GM23338 (cell line): ENCODE measurements around the gene GRIA1. TPM values are rescaled to one million over a fixed set of nuclear protein-coding genes. Genes with fewer than 3 reads are reported as not detected.

ENCODE experiments used
- ATAC-seq: fragments of 200-7000 bp; cut with Tn5 transposase; 3 replicates; pipeline ENCODE4 v1.9.1; 2020
- DNase-seq: peaks from one replicate; pipeline ENCODE4 v3.0.0-alpha.2; 2015; ENCODE audit warnings: low spot score
- H2AFZ ChIP-seq: fragments of 200-600 bp; sonication (generic); 2 replicates; pipeline ENCODE4 v1.8.0; 2016; ENCODE audit warnings: antibody characterized with exemption, mild to moderate bottlenecking, moderate library complexity
- H3F3A ChIP-seq: fragments of 200-600 bp; sonication (generic); replicated peaks from 2 replicates; pipeline ENCODE4 v1.8.0; 2017; ENCODE audit warnings: antibody characterized with exemption, mixed run types, low read depth
- H3K27ac ChIP-seq: fragments of 200-600 bp; sonication (generic); 2 replicates; pipeline ENCODE4 v1.6.1; 2016; ENCODE audit warnings: low read depth
- H3K27me3 ChIP-seq: fragments of 200-600 bp; sonication (generic); 2 replicates; pipeline ENCODE4 v1.8.0; 2016; ENCODE audit warnings: mild to moderate bottlenecking, mixed run types, moderate library complexity; ENCODE audit not compliant: insufficient read depth
- H3K36me3 ChIP-seq: fragments of 200-600 bp; sonication (generic); 2 replicates; pipeline ENCODE4 v1.8.0; 2016; ENCODE audit warnings: mild to moderate bottlenecking; ENCODE audit not compliant: insufficient read depth
- H3K4me1 ChIP-seq: fragments of 200-600 bp; sonication (generic); 2 replicates; pipeline ENCODE4 v1.8.0; 2016; ENCODE audit warnings: mild to moderate bottlenecking, moderate library complexity; ENCODE audit not compliant: insufficient read depth
- H3K4me2 ChIP-seq: fragments of 200-600 bp; sonication (generic); 2 replicates; pipeline ENCODE4 v1.7.1; 2017; ENCODE audit warnings: mixed run types
- H3K4me3 ChIP-seq: fragments of 200-600 bp; sonication (generic); 2 replicates; pipeline ENCODE4 v1.6.1; 2016; ENCODE audit warnings: mixed run types
- H3K79me2 ChIP-seq: fragments of 200-600 bp; sonication (generic); replicated peaks from 2 replicates; pipeline ENCODE4 v1.8.0; 2017; ENCODE audit warnings: mild to moderate bottlenecking; ENCODE audit not compliant: insufficient read depth
- H3K9me2 ChIP-seq: fragments of 200-600 bp; sonication (generic); 2 replicates; pipeline ENCODE4 v1.8.0; 2017; ENCODE audit not compliant: insufficient read depth
- H4K20me1 ChIP-seq: fragments of 200-600 bp; sonication (generic); replicated peaks from 2 replicates; pipeline ENCODE4 v1.8.0; 2017; ENCODE audit warnings: mild to moderate bottlenecking; ENCODE audit not compliant: insufficient read depth
- H3K27ac Mint-ChIP-seq: 2 replicates; pipeline ENCODE4 v1.8.0; 2020; ENCODE audit warnings: inconsistent platforms, mild to moderate bottlenecking, moderate library complexity, mixed read lengths
- H3K27me3 Mint-ChIP-seq: 3 replicates; pipeline ENCODE4 v1.8.0; 2022; ENCODE audit warnings: low read depth, mild to moderate bottlenecking, moderate library complexity, mixed read lengths, inconsistent platforms; ENCODE audit not compliant: insufficient read depth, poor library complexity
- H3K36me3 Mint-ChIP-seq: 3 replicates; pipeline ENCODE4 v1.8.0; 2021; ENCODE audit warnings: low read depth, mild to moderate bottlenecking, inconsistent platforms, moderate library complexity, mixed read lengths
- H3K4me1 Mint-ChIP-seq: 3 replicates; pipeline ENCODE4 v1.8.0; 2020; ENCODE audit warnings: mild to moderate bottlenecking, inconsistent platforms, mixed read lengths
- H3K4me3 Mint-ChIP-seq: 3 replicates; pipeline ENCODE4 v1.8.0; 2021; ENCODE audit warnings: moderate library complexity, mild to moderate bottlenecking, inconsistent platforms, mixed read lengths
- H3K9me3 Mint-ChIP-seq: 3 replicates; pipeline ENCODE4 v1.8.0; 2020; ENCODE audit warnings: moderate library complexity, mild to moderate bottlenecking, inconsistent platforms, mixed read lengths
- CREB1 ChIP-seq: fragments of 250-450 bp; sonication (Bioruptor Pico); IDR thresholded peaks from 2 replicates; pipeline ENCODE4 v1.5.0; 2020; ENCODE audit warnings: low read depth, mild to moderate bottlenecking, moderate library complexity
- EZH2 ChIP-seq: fragments of 200-600 bp; sonication (generic); IDR thresholded peaks from one replicate; pipeline ENCODE4 v1.8.0; 2017; ENCODE audit warnings: antibody characterized with exemption, mild to moderate bottlenecking, low read depth; ENCODE audit not compliant: unreplicated experiment
- EZH2phosphoT487 ChIP-seq: fragments of 200-600 bp; sonication (generic); IDR thresholded peaks from one replicate; pipeline ENCODE4 v1.8.1; 2018; ENCODE audit warnings: antibody characterized with exemption; ENCODE audit not compliant: unreplicated experiment
- JUNB ChIP-seq: IDR thresholded peaks from one replicate; pipeline ENCODE4 v1.6.1; 2016; ENCODE audit warnings: antibody characterized with exemption; ENCODE audit not compliant: unreplicated experiment
- NANOG ChIP-seq: IDR thresholded peaks from 2 replicates; pipeline ENCODE4 v1.6.1; 2016; ENCODE audit warnings: antibody characterized with exemption, borderline replicate concordance
- POLR2AphosphoS5 ChIP-seq: IDR thresholded peaks from 2 replicates; pipeline ENCODE4 v1.6.1; 2016; ENCODE audit warnings: antibody characterized with exemption, low read depth
- STAT1 ChIP-seq: IDR thresholded peaks from one replicate; pipeline ENCODE4 v1.6.1; 2016; ENCODE audit warnings: antibody characterized with exemption; ENCODE audit not compliant: unreplicated experiment
- ZNF114 ChIP-seq: fragments of 250-450 bp; sonication (Bioruptor Pico); IDR thresholded peaks from 2 replicates; pipeline ENCODE4 v1.5.0; 2020; ENCODE audit warnings: mild to moderate bottlenecking, moderate library complexity
- ZNF331 ChIP-seq: fragments of 250-450 bp; sonication (Bioruptor Pico); IDR thresholded peaks from 2 replicates; pipeline ENCODE4 v1.5.0; 2020; ENCODE audit warnings: low read depth, mild to moderate bottlenecking, moderate library complexity
- polyA plus RNA-seq: library from polyadenylated mRNA; unstranded; fragments of >200 nt; fragmentation: Nextera tagmentation; extraction: Ambion mirVana; gene quantifications from 2 replicates; pipeline ENCODE4 v1.2.1, GENCODE V29; 2016
- total RNA-seq: library from RNA; depleted of rRNA; stranded (reverse); fragments of >200 nt; shearing (Covaris generic); gene quantifications from 2 replicates; pipeline ENCODE4 v1.2.3, GENCODE V29; 2014
- TF ChIP-seq, protein P1 (sequence below), 2 experiments: fragments of 200-600 bp in 1 of 2; sonication (generic) in 1 of 2; conservative IDR thresholded peaks; 2 replicates each; pipeline versions ENCODE4 v1.5.1 to v1.6.1; 2016 to 2017; ENCODE audit warnings: antibody characterized with exemption in 2 of 2, low read depth in 2 of 2, mild to moderate bottlenecking in 2 of 2, moderate library complexity in 1 of 2
- TF ChIP-seq, protein P2 (sequence below): IDR thresholded peaks from one replicate; pipeline ENCODE4 v1.6.1; 2018; ENCODE audit warnings: antibody characterized with exemption; ENCODE audit not compliant: unreplicated experiment
- TF ChIP-seq, protein P3 (sequence below): IDR thresholded peaks from 2 replicates; pipeline ENCODE4 v1.6.1; 2016; ENCODE audit warnings: antibody characterized with exemption

GRIA1 gene
- total and polyA plus RNA-seq, 2 experiments from 2014 or later = 1.0 to 1.7 TPM

DNA sequence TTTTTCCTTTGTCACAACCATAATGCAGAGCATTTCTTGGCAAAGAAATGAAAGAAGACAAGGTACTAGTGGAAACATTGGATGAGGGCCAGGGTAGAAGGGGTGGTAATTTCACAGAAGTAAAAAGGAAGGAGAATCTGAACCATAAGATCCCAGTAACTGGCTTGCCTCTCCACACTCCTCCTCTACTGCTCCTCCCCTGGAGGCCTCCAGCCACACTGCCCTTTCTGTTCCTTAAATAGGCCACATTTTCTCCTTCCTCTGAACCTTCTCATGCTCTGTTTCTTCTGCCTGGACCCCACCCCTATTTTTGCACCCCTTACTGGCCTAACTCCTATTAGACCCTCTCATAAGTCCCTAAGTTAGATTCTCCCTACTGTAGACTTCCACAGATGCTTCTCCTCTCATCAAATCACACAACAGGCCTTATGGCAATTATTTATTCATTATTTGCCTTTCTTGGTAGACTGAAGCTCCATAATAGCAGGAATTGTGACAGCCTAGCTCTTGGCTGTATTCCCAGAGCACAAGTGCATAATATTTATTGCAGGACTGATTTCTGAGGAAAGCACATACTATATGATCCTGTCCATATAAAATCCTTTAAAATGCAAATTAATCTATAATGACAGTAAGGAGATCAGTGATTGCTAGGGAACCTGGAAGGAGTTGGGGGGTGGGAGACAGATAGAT is 31.3 kb upstream of the GRIA1 start (continued):
- TF ChIP-seq, protein P1, sequence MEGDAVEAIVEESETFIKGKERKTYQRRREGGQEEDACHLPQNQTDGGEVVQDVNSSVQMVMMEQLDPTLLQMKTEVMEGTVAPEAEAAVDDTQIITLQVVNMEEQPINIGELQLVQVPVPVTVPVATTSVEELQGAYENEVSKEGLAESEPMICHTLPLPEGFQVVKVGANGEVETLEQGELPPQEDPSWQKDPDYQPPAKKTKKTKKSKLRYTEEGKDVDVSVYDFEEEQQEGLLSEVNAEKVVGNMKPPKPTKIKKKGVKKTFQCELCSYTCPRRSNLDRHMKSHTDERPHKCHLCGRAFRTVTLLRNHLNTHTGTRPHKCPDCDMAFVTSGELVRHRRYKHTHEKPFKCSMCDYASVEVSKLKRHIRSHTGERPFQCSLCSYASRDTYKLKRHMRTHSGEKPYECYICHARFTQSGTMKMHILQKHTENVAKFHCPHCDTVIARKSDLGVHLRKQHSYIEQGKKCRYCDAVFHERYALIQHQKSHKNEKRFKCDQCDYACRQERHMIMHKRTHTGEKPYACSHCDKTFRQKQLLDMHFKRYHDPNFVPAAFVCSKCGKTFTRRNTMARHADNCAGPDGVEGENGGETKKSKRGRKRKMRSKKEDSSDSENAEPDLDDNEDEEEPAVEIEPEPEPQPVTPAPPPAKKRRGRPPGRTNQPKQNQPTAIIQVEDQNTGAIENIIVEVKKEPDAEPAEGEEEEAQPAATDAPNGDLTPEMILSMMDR (conservative IDR thresholded peaks at IDR 0.05; ENCODE audit: low read depth in 2 of 2) = no peak
- no peak for TF ChIP-seq EZH2
- TF ChIP-seq ZNF114 (CRISPR knock-in tag) = no peak
- no peak for TF ChIP-seq JUNB
- TF ChIP-seq POLR2AphosphoS5 = no peak
- TF ChIP-seq STAT1 = no peak
- TF ChIP-seq, protein P2, sequence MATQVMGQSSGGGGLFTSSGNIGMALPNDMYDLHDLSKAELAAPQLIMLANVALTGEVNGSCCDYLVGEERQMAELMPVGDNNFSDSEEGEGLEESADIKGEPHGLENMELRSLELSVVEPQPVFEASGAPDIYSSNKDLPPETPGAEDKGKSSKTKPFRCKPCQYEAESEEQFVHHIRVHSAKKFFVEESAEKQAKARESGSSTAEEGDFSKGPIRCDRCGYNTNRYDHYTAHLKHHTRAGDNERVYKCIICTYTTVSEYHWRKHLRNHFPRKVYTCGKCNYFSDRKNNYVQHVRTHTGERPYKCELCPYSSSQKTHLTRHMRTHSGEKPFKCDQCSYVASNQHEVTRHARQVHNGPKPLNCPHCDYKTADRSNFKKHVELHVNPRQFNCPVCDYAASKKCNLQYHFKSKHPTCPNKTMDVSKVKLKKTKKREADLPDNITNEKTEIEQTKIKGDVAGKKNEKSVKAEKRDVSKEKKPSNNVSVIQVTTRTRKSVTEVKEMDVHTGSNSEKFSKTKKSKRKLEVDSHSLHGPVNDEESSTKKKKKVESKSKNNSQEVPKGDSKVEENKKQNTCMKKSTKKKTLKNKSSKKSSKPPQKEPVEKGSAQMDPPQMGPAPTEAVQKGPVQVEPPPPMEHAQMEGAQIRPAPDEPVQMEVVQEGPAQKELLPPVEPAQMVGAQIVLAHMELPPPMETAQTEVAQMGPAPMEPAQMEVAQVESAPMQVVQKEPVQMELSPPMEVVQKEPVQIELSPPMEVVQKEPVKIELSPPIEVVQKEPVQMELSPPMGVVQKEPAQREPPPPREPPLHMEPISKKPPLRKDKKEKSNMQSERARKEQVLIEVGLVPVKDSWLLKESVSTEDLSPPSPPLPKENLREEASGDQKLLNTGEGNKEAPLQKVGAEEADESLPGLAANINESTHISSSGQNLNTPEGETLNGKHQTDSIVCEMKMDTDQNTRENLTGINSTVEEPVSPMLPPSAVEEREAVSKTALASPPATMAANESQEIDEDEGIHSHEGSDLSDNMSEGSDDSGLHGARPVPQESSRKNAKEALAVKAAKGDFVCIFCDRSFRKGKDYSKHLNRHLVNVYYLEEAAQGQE = no peak
- no peak for TF ChIP-seq NANOG
- no peak for TF ChIP-seq EZH2phosphoT487
- no peak for TF ChIP-seq ZNF331 (CRISPR knock-in tag)

DNA sequence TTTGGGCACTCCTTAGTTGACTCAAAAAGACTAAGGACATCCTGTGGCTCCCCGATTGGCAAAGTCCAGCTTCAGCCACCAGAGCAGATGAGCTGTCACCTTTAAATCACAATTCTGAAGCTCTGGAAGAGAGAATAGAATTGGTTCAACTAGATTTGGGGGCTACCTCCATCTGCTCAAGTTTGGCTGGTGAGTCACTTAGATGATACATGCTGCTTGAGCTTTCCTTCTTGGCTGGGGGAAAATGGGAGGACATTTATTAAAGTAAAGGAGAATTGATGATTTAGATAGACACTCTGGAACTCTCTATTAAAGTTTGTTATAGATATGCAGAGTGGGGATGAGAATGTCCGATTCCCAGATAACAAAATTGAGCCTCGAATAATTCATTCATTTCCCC is 30.0 kb upstream of the GRIA1 start:
- H3K36me3 Mint-ChIP-seq = no peaks in the 10 kb centered on the region
- no peaks in the 10 kb centered on the region for H3K36me3 ChIP-seq
- H3K27me3 ChIP-seq = no peaks in the 10 kb centered on the region
- H3K4me2 ChIP-seq = no peak overlapping the region
- no peak overlapping the region for H3K4me3 Mint-ChIP-seq
- no peak overlapping the region; the same call in 1 of the 2 replicates for H3K27ac Mint-ChIP-seq
- no peak for TF ChIP-seq CREB1
- TF ChIP-seq ZNF331 (CRISPR knock-in tag) = no peak
- TF ChIP-seq EZH2phosphoT487 = no peak
- no peak for TF ChIP-seq EZH2
- TF ChIP-seq, protein P3, sequence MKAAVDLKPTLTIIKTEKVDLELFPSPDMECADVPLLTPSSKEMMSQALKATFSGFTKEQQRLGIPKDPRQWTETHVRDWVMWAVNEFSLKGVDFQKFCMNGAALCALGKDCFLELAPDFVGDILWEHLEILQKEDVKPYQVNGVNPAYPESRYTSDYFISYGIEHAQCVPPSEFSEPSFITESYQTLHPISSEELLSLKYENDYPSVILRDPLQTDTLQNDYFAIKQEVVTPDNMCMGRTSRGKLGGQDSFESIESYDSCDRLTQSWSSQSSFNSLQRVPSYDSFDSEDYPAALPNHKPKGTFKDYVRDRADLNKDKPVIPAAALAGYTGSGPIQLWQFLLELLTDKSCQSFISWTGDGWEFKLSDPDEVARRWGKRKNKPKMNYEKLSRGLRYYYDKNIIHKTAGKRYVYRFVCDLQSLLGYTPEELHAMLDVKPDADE = no peak
- TF ChIP-seq POLR2AphosphoS5 = no peak
- H4K20me1 ChIP-seq = no peaks in the 10 kb centered on the region
- no peak overlapping the region for H3K27ac ChIP-seq
- H2AFZ ChIP-seq = no peak overlapping the region
- H3K79me2 ChIP-seq = no peaks in the 10 kb centered on the region
- H3K9me2 ChIP-seq = peaks cover 17% of the 10 kb centered on the region; the same call in 1 of the 2 replicates
- ATAC-seq (no peak), DNase-seq (no peak)
- H3K4me1 ChIP-seq = peaks cover 6% of the 10 kb centered on the region; the same call in 1 of the 2 replicates
- peaks cover 11% of the 10 kb centered on the region for H3K4me1 Mint-ChIP-seq
- no peak overlapping the region for H3K4me3 ChIP-seq
- H3F3A ChIP-seq = no peaks in the 10 kb centered on the region
- no peaks in the 10 kb centered on the region for H3K27me3 Mint-ChIP-seq
- H3K9me3 Mint-ChIP-seq = no peaks in the 10 kb centered on the region
